Tibial artery (tissue), 4 donors: Measurements from ENCODE around the gene CRHR2.

Experiments
- DNase-seq, 2 donors: peaks; one replicate each; pipeline ENCODE4 v3.0.0-alpha.2; 2019
- H3K27ac ChIP-seq, 2 donors: fragments of 200-600 bp; sonication (generic) in 1 of 2; 1 replicate in 1 of 2; 2 replicates in 1 of 2; pipeline ENCODE4 v1.5.1; 2018 to 2019; ENCODE audit warnings: mild to moderate bottlenecking in 1 of 2
- H3K27me3 ChIP-seq, 2 donors: fragments of 200-600 bp; sonication (generic) in 1 of 2; one replicate each; pipeline versions ENCODE4 v1.5.1 to v1.6.0; 2016 to 2019
- H3K36me3 ChIP-seq, 3 donors: fragments of 200-600 bp; sonication (generic) in 2 of 3; one replicate each; pipeline ENCODE4 v1.5.1; 2016 to 2019; ENCODE audit warnings: mild to moderate bottlenecking in 2 of 3
- H3K4me1 ChIP-seq, 4 donors: fragments of 200-600 bp; sonication (generic) in 2 of 4; 1 replicate in 3 of 4; 2 replicates in 1 of 4; pipeline ENCODE4 v1.5.1; 2016 to 2019
- H3K4me3 ChIP-seq, 2 donors: fragments of 200-600 bp; sonication (generic) in 1 of 2; 1 replicate in 1 of 2; 2 replicates in 1 of 2; pipeline ENCODE4 v1.5.1; 2018 to 2019; ENCODE audit warnings: mild to moderate bottlenecking in 2 of 2
- H3K9me3 ChIP-seq, 3 donors: fragments of 200-600 bp; sonication (generic) in 1 of 3; one replicate each; pipeline ENCODE4 v1.5.1; 2016 to 2019
- CTCF ChIP-seq, 2 experiments: fragments of 200-600 bp in 1 of 2; fragments of 450-650 bp in 1 of 2; IDR thresholded peaks; one replicate each; pipeline ENCODE4 v1.5.1; 2017 to 2019; ENCODE audit warnings: antibody characterized with exemption in 2 of 2, mild to moderate bottlenecking in 1 of 2, moderate library complexity in 1 of 2
- intact Hi-C: fragments of 100-400 bp; cut with DNase I; formaldehyde crosslinking; loops from one replicate; pipeline ENCODE4 v1.15.0; 2023; ENCODE audit warnings: low total_unique reads

CRHR2 gene

GRCh38 chr7:30648744-30649540, 33.3 kb downstream of the CRHR2 start:
- no peaks in the 10 kb centered on the region for H3K9me3 ChIP-seq
- no peaks in the 10 kb centered on the region for H3K27me3 ChIP-seq
- no peak overlapping the region for H3K27ac ChIP-seq
- intact Hi-C loops: no loop called here
- no peak for DNase-seq
- no peak for TF ChIP-seq CTCF (IDR thresholded peaks at IDR 0.05)
- no peak overlapping the region for H3K4me3 ChIP-seq
- peaks cover 0 to 18% (median 0%) of the 10 kb centered on the region in 3 donors for H3K36me3 ChIP-seq
- no peaks in the 10 kb centered on the region for H3K4me1 ChIP-seq

- Histone ChIP-seq H3K4me1 (no peaks in the 10 kb centered on the region), H3K36me3 (peaks cover 0 to 23% (median 0%) of the 10 kb centered on the region in 3 donors), H3K4me3 (no peak overlapping the region), H3K27ac (no peak overlapping the region), H3K9me3 (no peaks in the 10 kb centered on the region), H3K27me3 (no peaks in the 10 kb centered on the region)
- TF ChIP-seq CTCF (IDR thresholded peaks at IDR 0.05): no peak
- no peak for DNase-seq
- intact Hi-C loops: no loop called here
Observed at GRCh38 chr7:30647589-30648364, 34.5 kb downstream of the CRHR2 start.

GRCh38 chr7:30646154-30646553, 36.1 kb downstream of the CRHR2 start:
- DNase-seq: no peak
- TF ChIP-seq CTCF (IDR thresholded peaks at IDR 0.05): no peak
- H3K27me3 ChIP-seq: no peaks in the 10 kb centered on the region
- no peak overlapping the region for H3K4me3 ChIP-seq
- peaks cover 0 to 26% (median 0%) of the 10 kb centered on the region in 3 donors for H3K36me3 ChIP-seq
- no peaks in the 10 kb centered on the region for H3K9me3 ChIP-seq
- no peaks in the 10 kb centered on the region for H3K4me1 ChIP-seq
- intact Hi-C loops: no loop called here
- H3K27ac ChIP-seq: no peak overlapping the region

GRCh38 chr7:30645661-30646060, 36.6 kb downstream of the CRHR2 start:
- H3K4me1 ChIP-seq: no peaks in the 10 kb centered on the region
- no peak for DNase-seq
- intact Hi-C loops: no loop called here
- H3K9me3 ChIP-seq: no peaks in the 10 kb centered on the region
- no peak overlapping the region for H3K27ac ChIP-seq
- peaks cover 0 to 26% (median 0%) of the 10 kb centered on the region in 3 donors for H3K36me3 ChIP-seq
- no peaks in the 10 kb centered on the region for H3K27me3 ChIP-seq
- H3K4me3 ChIP-seq: no peak overlapping the region
- TF ChIP-seq CTCF (IDR thresholded peaks at IDR 0.05): no peak

GRCh38 chr7:30644286-30644955, 37.8 kb downstream of the CRHR2 start:
- Histone ChIP-seq H3K4me1 (no peaks in the 10 kb centered on the region), H3K9me3 (no peaks in the 10 kb centered on the region), H3K36me3 (peaks cover 0 to 26% (median 0%) of the 10 kb centered on the region in 3 donors), H3K4me3 (no peak overlapping the region), H3K27ac (no peak overlapping the region), H3K27me3 (no peaks in the 10 kb centered on the region)
- no peak for TF ChIP-seq CTCF (IDR thresholded peaks at IDR 0.05)
- DNase-seq: no peak
- intact Hi-C loops: no loop called here
